Measurements from ENCODE around the gene ZSWIM4. TPM values are rescaled to one million over a fixed set of nuclear protein-coding genes. Genes with fewer than 3 reads are reported as not detected.
A peak's percentile ranks its signal among the peaks of the same experiment; 100 is the strongest.
"Not testable (repeated sequence)": the region's sequence is repeated elsewhere in the genome, so short reads cannot be mapped to it uniquely, and the experiment has no call there.

Gene ZSWIM4
- 20.4 and 44.7 TPM in 2 replicates for total RNA-seq

- DNase-seq (ENCODE audit: extremely low read depth, low read depth, low spot score), result peak; percentile 85
Measured at GRCh38 chr19:13794757-13795589, at the start of gene ZSWIM4. TSS of gene ZSWIM4 (plus strand) at chr19:13795443. CDS start at chr19:13795649, 206 bp downstream.

- DNase-seq (ENCODE audit: extremely low read depth, low read depth, low spot score), result no peak
Measured at GRCh38 chr19:13747098-13747453, 48.2 kb upstream of the ZSWIM4 start.

- no peak for DNase-seq (ENCODE audit: extremely low read depth, low read depth, low spot score)
Measured at GRCh38 chr19:13748169-13748828, 46.9 kb upstream of the ZSWIM4 start.

- DNase-seq (ENCODE audit: extremely low read depth, low read depth, low spot score), result no peak
Measured at GRCh38 chr19:13751436-13751835, 43.8 kb upstream of the ZSWIM4 start.

GRCh38 chr19:13753622-13754021 lies 41.6 kb upstream of the ZSWIM4 start:
- DNase-seq (ENCODE audit: extremely low read depth, low read depth, low spot score), result not testable (repeated sequence)

- DNase-seq (ENCODE audit: extremely low read depth, low read depth, low spot score), result no peak
Measured at GRCh38 chr19:13756210-13756609, 39.0 kb upstream of the ZSWIM4 start.

GRCh38 chr19:13757805-13758772 lies 37.2 kb upstream of the ZSWIM4 start:
- DNase-seq (ENCODE audit: extremely low read depth, low read depth, low spot score), result no peak

- no peak for DNase-seq (ENCODE audit: extremely low read depth, low read depth, low spot score)
Measured at GRCh38 chr19:13758795-13759194, 36.4 kb upstream of the ZSWIM4 start.

- no peak for DNase-seq (ENCODE audit: extremely low read depth, low read depth, low spot score)
Measured at GRCh38 chr19:13761423-13761822, 33.8 kb upstream of the ZSWIM4 start.

- DNase-seq (ENCODE audit: extremely low read depth, low read depth, low spot score), result no peak
Measured at GRCh38 chr19:13762635-13763235, 32.5 kb upstream of the ZSWIM4 start.

- DNase-seq (ENCODE audit: extremely low read depth, low read depth, low spot score), result no peak
Measured at GRCh38 chr19:13763265-13763664, 32.0 kb upstream of the ZSWIM4 start.

GRCh38 chr19:13764101-13764807 lies 31.0 kb upstream of the ZSWIM4 start, which contains the start of gene MRI1:
TSS of gene MRI1 (plus strand) at chr19:13764522. CDS start at chr19:13764589, 67 bp downstream.
- DNase-seq (ENCODE audit: extremely low read depth, low read depth, low spot score), result no peak

GRCh38 chr19:13764821-13765394 lies 30.3 kb upstream of the ZSWIM4 start:
- DNase-seq (ENCODE audit: extremely low read depth, low read depth, low spot score), result no peak

- DNase-seq (ENCODE audit: extremely low read depth, low read depth, low spot score), result no peak
Measured at GRCh38 chr19:13765395-13766094, 29.7 kb upstream of the ZSWIM4 start.

GRCh38 chr19:13766095-13766481 lies 29.2 kb upstream of the ZSWIM4 start:
- DNase-seq (ENCODE audit: extremely low read depth, low read depth, low spot score), result no peak

GRCh38 chr19:13768510-13768909 lies 26.7 kb upstream of the ZSWIM4 start:
- DNase-seq (ENCODE audit: extremely low read depth, low read depth, low spot score), result no peak

- no peak for DNase-seq (ENCODE audit: extremely low read depth, low read depth, low spot score)
Measured at GRCh38 chr19:13770013-13770635, 25.1 kb upstream of the ZSWIM4 start.

Measured in glomerular endothelial cell (primary cell).